ENCODE data around the gene RCBTB1. TPM values are rescaled to one million over a fixed set of nuclear protein-coding genes. Genes with fewer than 3 reads are reported as not detected.
"Not testable (repeated sequence)": the region's sequence is repeated elsewhere in the genome, so short reads cannot be mapped to it uniquely, and the experiment has no call there.

The RCBTB1 gene
- total RNA-seq, 1 experiment from 2014 or later: 16.8 TPM

DNA sequence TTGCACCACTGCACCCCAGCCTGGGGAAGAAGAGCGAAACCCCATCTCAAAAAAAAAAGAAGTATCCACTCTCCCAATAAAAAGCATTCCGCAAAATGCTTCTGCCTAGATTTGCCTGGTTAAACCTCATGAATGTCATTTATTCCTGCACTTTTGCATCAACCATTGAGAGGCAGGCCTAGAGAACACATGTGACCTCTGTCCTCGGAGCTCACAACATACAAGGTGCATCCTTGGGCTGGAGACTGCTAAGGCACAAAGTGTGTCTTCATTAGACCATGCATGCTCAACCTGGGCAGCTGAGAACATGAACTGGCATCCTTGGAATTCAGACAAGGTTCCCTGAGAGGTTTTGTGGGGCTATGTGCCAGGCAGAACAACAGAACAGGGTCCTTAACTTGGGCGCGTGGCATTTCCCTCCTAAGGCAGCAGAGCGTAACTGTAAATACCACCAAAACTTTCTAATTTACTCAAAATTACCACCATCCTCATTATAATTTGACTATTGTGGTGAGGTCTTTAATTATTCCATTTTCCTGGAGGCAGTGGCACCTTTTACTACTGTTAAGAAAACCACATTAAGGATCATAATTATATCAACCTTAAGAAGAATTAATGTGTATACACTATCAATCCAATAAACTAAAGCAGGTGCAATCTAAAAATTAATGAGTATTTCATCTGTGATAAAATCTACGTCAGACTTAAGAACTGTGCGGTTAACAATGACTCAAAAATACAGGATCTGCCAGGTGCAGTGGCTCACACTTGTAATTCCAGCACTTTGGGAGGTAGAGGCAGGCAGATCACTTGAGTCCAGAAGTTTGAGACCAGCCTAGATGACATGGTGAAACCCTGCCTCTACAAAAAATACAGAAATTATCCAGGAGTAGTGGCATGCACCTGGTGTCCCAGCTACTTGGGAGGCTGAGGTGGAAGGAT, 13.8 kb downstream of the RCBTB1 start:
- H3K9me3 Mint-ChIP-seq (ENCODE audit: unreplicated experiment): no peaks in the 10 kb centered on the region
- ChIA-PET POLR2A (interaction anchor here (1.6 to 2.0 kb wide), 2 partner anchors 11 to 13 kb away, joined by 6 to 20 read pairs; partner anchors contain the start of gene RCBTB1), CTCF (interaction anchor here (0.6 kb wide), 1 partner anchor 265 kb away, joined by 4 read pairs; no protein-coding TSS in a partner anchor)
- TF ChIP-seq CTCF (IDR thresholded peaks at IDR 0.05; ENCODE audit: unreplicated experiment): no peak
- no peaks in the 10 kb centered on the region for H3K27me3 Mint-ChIP-seq (ENCODE audit: insufficient read depth, unreplicated experiment)
- no TSS peak for BruUV-seq (replicated peaks)
- no peak for DNase-seq (ENCODE audit: unreplicated experiment)
- peaks cover 22% of the 10 kb centered on the region for H3K4me1 Mint-ChIP-seq (ENCODE audit: insufficient read depth, unreplicated experiment)
- intact Hi-C loops (cut with micrococcal nuclease): no loop called here
- no peak overlapping the region for H3K4me3 Mint-ChIP-seq (ENCODE audit: unreplicated experiment)
- no peak overlapping the region for H3K27ac Mint-ChIP-seq (ENCODE audit: low read depth, unreplicated experiment)
- peaks cover 16% of the 10 kb centered on the region for H3K36me3 Mint-ChIP-seq (ENCODE audit: insufficient read depth, unreplicated experiment)

- H3K27me3 Mint-ChIP-seq (ENCODE audit: insufficient read depth, unreplicated experiment): no peaks in the 10 kb centered on the region
- TF ChIP-seq CTCF (IDR thresholded peaks at IDR 0.05; ENCODE audit: unreplicated experiment): no peak
- intact Hi-C loops (cut with micrococcal nuclease): no loop called here
- CTCF ChIA-PET: interaction anchor here (0.6 to 1.7 kb wide), 3 partner anchors 15 to 241 kb away, joined by 3 to 6 read pairs (median 5); partner anchors contain the start of gene RCBTB1
- POLR2A ChIA-PET: interaction anchor here (0.9 to 2.0 kb wide), 6 partner anchors 10 to 323 kb away, joined by 3 to 20 read pairs (median 4); partner anchors contain the start of genes CDADC1, RCBTB1 and SETDB2
- DNase-seq (ENCODE audit: unreplicated experiment): peak; percentile 72
- no peaks in the 10 kb centered on the region for H3K9me3 Mint-ChIP-seq (ENCODE audit: unreplicated experiment)
- H3K4me3 Mint-ChIP-seq (ENCODE audit: unreplicated experiment): no peak overlapping the region
- peaks cover 22% of the 10 kb centered on the region for H3K4me1 Mint-ChIP-seq (ENCODE audit: insufficient read depth, unreplicated experiment)
- H3K36me3 Mint-ChIP-seq (ENCODE audit: insufficient read depth, unreplicated experiment): peaks cover 15% of the 10 kb centered on the region
- H3K27ac Mint-ChIP-seq (ENCODE audit: low read depth, unreplicated experiment): peak overlapping the region; percentile 46
- BruUV-seq (replicated peaks): no TSS peak
Measured at GRCh38 chr13:49569993-49570689, 15.2 kb downstream of the RCBTB1 start.

DNA sequence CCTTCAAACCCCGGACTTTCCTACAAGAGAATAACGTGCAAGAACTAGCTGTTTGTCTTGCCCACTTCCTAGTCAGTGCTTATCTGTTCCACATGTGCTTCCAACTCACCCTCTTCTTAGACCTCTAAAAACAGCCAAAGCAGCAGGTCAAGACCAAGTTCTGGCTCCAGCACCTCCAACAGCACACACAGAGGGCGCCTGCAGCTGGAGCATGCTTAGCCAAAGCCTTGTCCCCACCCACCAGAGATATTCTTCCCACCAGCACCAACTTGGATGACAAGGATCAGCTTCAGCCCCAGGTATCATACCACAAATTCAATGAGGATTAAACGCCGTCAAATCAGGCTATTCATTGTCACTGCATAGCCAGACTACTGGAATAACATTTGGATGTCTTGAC, 17.9 kb downstream of the RCBTB1 start:
- intact Hi-C loops (cut with micrococcal nuclease): no loop called here
- H3K36me3 Mint-ChIP-seq (ENCODE audit: insufficient read depth, unreplicated experiment): peaks cover 23% of the 10 kb centered on the region
- H3K27me3 Mint-ChIP-seq (ENCODE audit: insufficient read depth, unreplicated experiment): no peaks in the 10 kb centered on the region
- no peak overlapping the region for H3K27ac Mint-ChIP-seq (ENCODE audit: low read depth, unreplicated experiment)
- no peak for DNase-seq (ENCODE audit: unreplicated experiment)
- peaks cover 22% of the 10 kb centered on the region for H3K4me1 Mint-ChIP-seq (ENCODE audit: insufficient read depth, unreplicated experiment)
- H3K9me3 Mint-ChIP-seq (ENCODE audit: unreplicated experiment): no peaks in the 10 kb centered on the region
- CTCF ChIA-PET: no interaction called here
- no peak overlapping the region for H3K4me3 Mint-ChIP-seq (ENCODE audit: unreplicated experiment)
- no TSS peak for BruUV-seq (replicated peaks)
- TF ChIP-seq CTCF (IDR thresholded peaks at IDR 0.05; ENCODE audit: unreplicated experiment): no peak
- POLR2A ChIA-PET: no interaction called here

- no peak for TF ChIP-seq CTCF (IDR thresholded peaks at IDR 0.05; ENCODE audit: unreplicated experiment)
- CTCF ChIA-PET: interaction anchor here (0.6 kb wide), 2 partner anchors 55 to 223 kb away, joined by 3 to 5 read pairs; no protein-coding TSS in a partner anchor
- peaks cover 20% of the 10 kb centered on the region for H3K4me1 Mint-ChIP-seq (ENCODE audit: insufficient read depth, unreplicated experiment)
- BruUV-seq (replicated peaks): no TSS peak
- H3K27me3 Mint-ChIP-seq (ENCODE audit: insufficient read depth, unreplicated experiment): no peaks in the 10 kb centered on the region
- H3K36me3 Mint-ChIP-seq (ENCODE audit: insufficient read depth, unreplicated experiment): peaks cover 19% of the 10 kb centered on the region
- no peak for DNase-seq (ENCODE audit: unreplicated experiment)
- H3K4me3 Mint-ChIP-seq (ENCODE audit: unreplicated experiment): no peak overlapping the region
- no peak overlapping the region for H3K27ac Mint-ChIP-seq (ENCODE audit: low read depth, unreplicated experiment)
- POLR2A ChIA-PET: no interaction called here
- intact Hi-C loops (cut with micrococcal nuclease): no loop called here
- H3K9me3 Mint-ChIP-seq (ENCODE audit: unreplicated experiment): no peaks in the 10 kb centered on the region
Measured at GRCh38 chr13:49566461-49566860, 18.9 kb downstream of the RCBTB1 start.

- H3K4me3 Mint-ChIP-seq (ENCODE audit: unreplicated experiment); CTCF ChIA-PET: not testable (repeated sequence)
Measured at GRCh38 chr13:49565461-49565860, 19.9 kb downstream of the RCBTB1 start.

More at GRCh38 chr13:49565461-49565860, 19.9 kb downstream of the RCBTB1 start:
- H3K27me3 Mint-ChIP-seq (ENCODE audit: insufficient read depth, unreplicated experiment); H3K27ac Mint-ChIP-seq (ENCODE audit: low read depth, unreplicated experiment); BruUV-seq (replicated peaks); intact Hi-C loops (cut with micrococcal nuclease); POLR2A ChIA-PET; H3K9me3 Mint-ChIP-seq (ENCODE audit: unreplicated experiment); DNase-seq (ENCODE audit: unreplicated experiment): not testable (repeated sequence)
- H3K4me1 Mint-ChIP-seq (ENCODE audit: insufficient read depth, unreplicated experiment): peaks cover 11% of the 10 kb centered on the region
- H3K36me3 Mint-ChIP-seq (ENCODE audit: insufficient read depth, unreplicated experiment): peaks cover 26% of the 10 kb centered on the region
